Pancreas (tissue), 10 donors: Measurements from ENCODE around the gene LRRC32. TPM values are rescaled to one million over a fixed set of nuclear protein-coding genes. Genes with fewer than 3 reads are reported as not detected.

Experiments used
- ATAC-seq, 4 donors: fragments of 200-7000 bp; cut with Tn5 transposase; one replicate each; pipeline versions ENCODE4 v1.8.0 to v1.9.1; 2020; ENCODE audit warnings: mild to moderate bottlenecking in 4 of 4, moderate library complexity in 4 of 4
- DNase-seq, 6 donors: peaks; one replicate each; pipeline ENCODE4 v3.0.0-alpha.2; 2020
- FAIRE-seq: peaks from 2 replicates; lab custom pipeline; 2012; peaks lifted over from hg19 to GRCh38; lab: Jason Lieb, UNC
- H3K27ac ChIP-seq, 4 donors: fragments of 200-600 bp; sonication (generic); 1 replicate in 3 of 4; 2 replicates in 1 of 4; pipeline versions ENCODE4 v1.5.0 to v1.8.0; 2020
- H3K27me3 ChIP-seq, 4 donors: fragments of 200-600 bp; one replicate each; pipeline ENCODE4 v1.8.0; 2021
- H3K36me3 ChIP-seq, 3 donors: fragments of 200-600 bp; sonication (generic) in 1 of 3; one replicate each; pipeline versions ENCODE4 v1.5.0 to v1.8.0; 2020 to 2021
- H3K4me1 ChIP-seq, 3 donors: fragments of 200-600 bp; one replicate each; pipeline ENCODE4 v1.8.0; 2021
- H3K4me3 ChIP-seq, 4 donors: fragments of 200-600 bp; sonication (generic) in 2 of 4; one replicate each; pipeline versions ENCODE4 v1.5.0 to v1.8.0; 2020 to 2021
- H3K9me3 ChIP-seq, 4 donors: fragments of 200-600 bp; one replicate each; pipeline ENCODE4 v1.8.0; 2021
- CTCF ChIP-seq, 4 donors: fragments of 200-600 bp; sonication (generic) in 3 of 4; IDR thresholded peaks; one replicate each; pipeline versions ENCODE4 v1.5.0 to v1.8.0; 2021; ENCODE audit warnings: antibody characterized with exemption in 4 of 4
- WGBS, 2 donors: extraction: QIAGEN DNeasy Blood & Tissue Kit; methylation state at CpG; one replicate each; pipeline ENCODE4 v1.1.7; 2013; 5-methylcytosine and 5-hydroxymethylcytosine counted together
- intact Hi-C, 3 donors: fragments of 100-400 bp; cut with DNase I; formaldehyde crosslinking; loops; one replicate each; pipeline versions ENCODE4 v1.11.1 to v1.14.2; 2022
- polyA plus RNA-seq, 2 donors: library from polyadenylated mRNA; stranded (reverse); fragments of 200-250 nt; gene quantifications; one replicate each; pipeline ENCODE4 v1.2.3, GENCODE V29; 2013
- total RNA-seq, 6 donors: library from RNA; stranded (reverse); fragmentation: NEBNext Ultra II Directional in 4 of 6; extraction: Animal tissue kit (Norgen Biotek cat#: 25700) in 4 of 6; gene quantifications; one replicate each; pipeline versions ENCODE4 v1.2.1 to v1.2.4, GENCODE V29; 2021 to 2023
- donor health status: healthy with polysubstance abuse.
- donor health status: DM: no; HTN: no; CAD: no; lungs with moderate emphysema.
- donor health status: DM: no; HTN: no; CAD: no.
- donor health status: control.
- donor health status: control.
- donor health status: Bipolar disorder and iron deficiency.
- donor health status: DM: yes; HTN: yes; CAD: no.
- donor health status: DM: no; HTN: no; CAD: no.
- donor health status: DM: no; HTN: no; CAD: no.
- donor health status: DM: yes; HTN: yes; CAD: no.

LRRC32 gene
- total and polyA plus RNA-seq, 8 donors: 5.7 to 43.0 (median 12.0) TPM

- DNase-seq (no peak), ATAC-seq (no peak), FAIRE-seq (no peak)
- H3K4me3 ChIP-seq: no peak overlapping the region
- H3K27ac ChIP-seq: no peak overlapping the region
- H3K9me3 ChIP-seq: no peaks in the 10 kb centered on the region
- H3K27me3 ChIP-seq: no peaks in the 10 kb centered on the region
- intact Hi-C loops: no loop called here
- no peak for TF ChIP-seq CTCF (IDR thresholded peaks at IDR 0.05)
- 79 to 84% methylated on average over 7 of the region's 7 CpGs for WGBS, 2 donors
- no peaks in the 10 kb centered on the region for H3K4me1 ChIP-seq
- H3K36me3 ChIP-seq: no peaks in the 10 kb centered on the region
Measured at GRCh38 chr11:76635991-76636738, 34.4 kb downstream of the LRRC32 start.

GRCh38 chr11:76634886-76635285 is 35.7 kb downstream of the LRRC32 start:
- FAIRE-seq (no peak), DNase-seq (no peak), ATAC-seq (no peak)
- Histone ChIP-seq H3K4me3 (no peak overlapping the region), H3K27ac (no peak overlapping the region), H3K9me3 (no peaks in the 10 kb centered on the region), H3K27me3 (no peaks in the 10 kb centered on the region), H3K36me3 (no peaks in the 10 kb centered on the region), H3K4me1 (no peaks in the 10 kb centered on the region)
- TF ChIP-seq CTCF (IDR thresholded peaks at IDR 0.05): no peak
- intact Hi-C loops: no loop called here
- 69 to 81% methylated on average over 4 of the region's 4 CpGs for WGBS, 2 donors

GRCh38 chr11:76632492-76632891 is 38.1 kb downstream of the LRRC32 start:
- no peak for TF ChIP-seq CTCF (IDR thresholded peaks at IDR 0.05)
- DNase-seq (no peak), FAIRE-seq (no peak), ATAC-seq (no peak)
- Histone ChIP-seq H3K27ac (no peak overlapping the region), H3K9me3 (no peaks in the 10 kb centered on the region), H3K4me1 (no peaks in the 10 kb centered on the region), H3K36me3 (no peaks in the 10 kb centered on the region), H3K4me3 (no peak overlapping the region), H3K27me3 (no peaks in the 10 kb centered on the region)
- WGBS, 2 donors: 73 to 75% methylated on average over 2 of the region's 2 CpGs
- intact Hi-C loops: no loop called here

- 82 to 84% methylated on average over 3 of the region's 3 CpGs for WGBS, 2 donors
- H3K9me3 ChIP-seq: no peaks in the 10 kb centered on the region
- no peak for TF ChIP-seq CTCF (IDR thresholded peaks at IDR 0.05)
Measured at GRCh38 chr11:76631566-76632308, 38.8 kb downstream of the LRRC32 start.

More at GRCh38 chr11:76631566-76632308, 38.8 kb downstream of the LRRC32 start:
- DNase-seq: no peak
- no peak for ATAC-seq
- FAIRE-seq: no peak
- no peaks in the 10 kb centered on the region for H3K27me3 ChIP-seq
- H3K4me1 ChIP-seq: no peaks in the 10 kb centered on the region
- intact Hi-C loops: no loop called here
- no peaks in the 10 kb centered on the region for H3K36me3 ChIP-seq
- H3K4me3 ChIP-seq: no peak overlapping the region
- no peak overlapping the region for H3K27ac ChIP-seq
